ENCODE results near the gene PLCB3.

PLCB3 gene

GRCh38 chr11:64260147-64260708 lies 8.9 kb downstream of the PLCB3 start:
- no peak for DNase-seq (ENCODE audit: low read depth)
- H3K4me3 ChIP-seq (ENCODE audit: low read depth, low read length), result no peak overlapping the region

DNA sequence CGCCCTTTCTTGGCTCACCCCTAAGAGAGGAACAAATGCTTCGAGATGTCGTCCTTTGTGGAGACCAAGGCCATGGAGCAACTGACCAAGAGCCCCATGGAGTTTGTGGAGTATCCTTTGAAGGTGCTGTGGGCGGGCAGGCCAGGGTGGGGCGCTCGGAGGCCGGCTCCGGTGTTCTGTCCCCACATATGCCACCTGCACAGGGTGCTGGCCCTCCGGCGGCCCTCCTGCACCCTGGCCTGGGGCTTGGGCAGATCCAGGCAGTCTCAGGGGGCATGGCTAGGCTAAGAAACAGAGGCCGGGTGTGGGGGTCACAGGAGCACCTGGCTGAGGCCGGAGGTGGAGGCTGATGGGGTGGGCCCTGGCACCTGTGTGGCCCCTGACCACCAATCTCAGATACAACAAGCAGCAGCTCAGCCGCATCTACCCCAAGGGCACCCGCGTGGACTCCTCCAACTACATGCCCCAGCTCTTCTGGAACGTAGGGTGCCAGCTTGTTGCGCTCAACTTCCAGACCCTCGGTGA lies 10.3 kb downstream of the PLCB3 start:
- no peak for DNase-seq (ENCODE audit: low read depth)
- H3K4me3 ChIP-seq (ENCODE audit: low read depth, low read length), result no peak overlapping the region

- no peak overlapping the region for H3K4me3 ChIP-seq (ENCODE audit: low read depth, low read length)
- no peak for DNase-seq (ENCODE audit: low read depth)
These were observed 11.1 kb downstream of the PLCB3 start for GRCh38 chr11:64262271-64263002.

- H3K4me3 ChIP-seq (ENCODE audit: low read depth, low read length), result no peak overlapping the region
- no peak for DNase-seq (ENCODE audit: low read depth)
These were observed 12.0 kb downstream of the PLCB3 start for GRCh38 chr11:64263021-64263946.

DNA sequence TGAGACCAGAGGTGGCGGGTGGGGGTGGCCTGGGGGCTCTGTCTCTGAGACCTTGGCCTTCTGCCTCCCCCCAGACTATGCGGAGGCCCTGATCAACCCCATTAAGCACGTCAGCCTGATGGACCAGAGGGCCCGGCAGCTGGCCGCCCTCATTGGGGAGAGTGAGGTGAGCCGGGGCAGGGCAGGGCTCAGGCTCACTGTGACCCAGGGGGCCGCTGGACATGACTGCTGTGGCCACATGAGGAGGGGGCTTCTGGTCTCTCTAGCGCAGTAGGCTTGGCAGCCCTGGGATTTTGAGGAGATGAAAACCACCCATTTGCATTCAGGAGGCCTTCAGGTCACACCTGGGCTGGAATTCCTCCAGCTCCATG lies 12.6 kb downstream of the PLCB3 start:
- H3K4me3 ChIP-seq (ENCODE audit: low read depth, low read length), result no peak overlapping the region
- DNase-seq (ENCODE audit: low read depth), result no peak

DNA sequence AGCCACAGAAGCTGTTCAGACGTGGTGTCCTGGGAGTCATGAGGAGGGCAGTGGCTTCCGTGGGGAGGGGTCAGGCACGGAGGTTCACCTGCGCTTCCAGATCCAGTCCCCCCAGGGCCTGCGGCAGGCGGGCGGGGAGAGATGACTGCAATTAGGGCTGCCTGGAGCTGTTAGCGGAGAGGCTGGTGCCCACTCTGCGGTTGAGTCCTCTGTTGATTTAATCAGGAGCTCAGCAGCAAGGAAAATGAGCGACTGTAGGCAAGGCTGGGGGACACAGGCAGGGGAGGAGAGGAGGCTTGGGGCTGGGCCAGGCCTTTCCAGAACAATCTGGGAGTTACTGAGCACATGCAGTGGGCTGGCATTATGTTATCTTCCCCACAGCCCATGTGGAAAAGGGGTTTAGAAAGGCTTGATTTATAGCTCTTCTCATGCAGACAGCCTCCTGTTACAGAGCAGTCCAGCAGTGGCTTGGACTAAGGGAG lies 13.1 kb downstream of the PLCB3 start:
- DNase-seq (ENCODE audit: low read depth), result no peak

GRCh38 chr11:64265176-64266160 lies 14.1 kb downstream of the PLCB3 start:
- no peak overlapping the region for H3K4me3 ChIP-seq (ENCODE audit: low read depth, low read length)
- no peak for DNase-seq (ENCODE audit: low read depth)

More for the DNA sequence above, 13.1 kb downstream of the PLCB3 start:
- H3K4me3 ChIP-seq (ENCODE audit: low read depth, low read length), result no peak overlapping the region

DNA sequence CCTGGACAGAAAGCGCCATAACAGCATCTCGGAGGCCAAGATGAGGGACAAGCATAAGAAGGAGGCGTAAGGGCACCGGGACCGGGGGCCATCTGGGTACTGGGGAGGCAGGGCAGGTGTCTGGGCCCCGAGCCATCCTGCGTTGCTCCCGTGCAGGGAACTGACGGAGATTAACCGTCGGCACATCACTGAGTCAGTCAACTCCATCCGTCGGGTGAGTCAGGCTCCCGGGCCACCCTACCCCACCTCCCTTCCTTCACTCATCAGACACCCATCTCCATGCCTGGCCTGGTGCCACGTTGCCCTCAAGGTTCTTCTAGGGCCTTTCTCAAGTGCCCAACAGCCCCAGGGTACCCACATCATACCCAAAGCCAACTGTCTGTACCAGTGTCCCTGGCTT lies 15.0 kb downstream of the PLCB3 start:
- no peak for DNase-seq (ENCODE audit: low read depth)
- H3K4me3 ChIP-seq (ENCODE audit: low read depth, low read length), result no peak overlapping the region

DNA sequence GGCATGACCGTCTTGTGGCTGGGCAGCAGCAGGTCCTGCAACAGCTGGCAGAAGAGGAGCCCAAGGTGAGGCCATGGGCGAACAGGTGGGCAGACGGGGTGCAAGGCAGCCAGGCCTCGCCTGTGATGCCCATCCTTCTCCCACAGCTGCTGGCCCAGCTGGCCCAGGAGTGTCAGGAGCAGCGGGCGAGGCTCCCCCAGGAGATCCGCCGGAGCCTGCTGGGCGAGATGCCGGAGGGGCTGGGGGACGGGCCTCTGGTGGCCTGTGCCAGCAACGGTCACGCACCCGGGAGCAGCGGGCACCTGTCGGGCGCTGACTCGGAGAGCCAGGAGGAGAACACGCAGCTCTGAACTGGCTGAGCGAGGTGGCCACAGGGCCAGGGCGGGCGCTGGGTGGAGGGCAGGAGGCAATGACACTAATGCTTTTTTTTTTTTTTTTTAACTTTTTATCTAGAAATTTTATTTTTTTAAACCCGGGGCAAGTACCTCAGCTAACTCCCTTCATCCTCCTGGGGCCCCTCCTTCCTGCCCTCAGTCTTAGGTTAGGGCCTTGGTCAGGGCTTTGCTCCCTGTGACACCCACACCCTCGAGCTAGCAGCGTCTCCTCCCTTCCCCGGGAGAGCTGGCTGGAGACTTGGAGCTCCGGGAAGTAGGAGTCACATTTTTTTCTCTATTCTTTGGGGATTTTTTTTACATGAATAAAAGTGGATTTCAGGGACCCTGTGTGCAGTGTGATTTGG lies 16.0 kb downstream of the PLCB3 start:
- H3K4me3 ChIP-seq (ENCODE audit: low read depth, low read length), result no peak overlapping the region
- no peak for DNase-seq (ENCODE audit: low read depth)

- H3K4me3 ChIP-seq (ENCODE audit: low read depth, low read length), result peak overlapping the region; percentile 71
- DNase-seq (ENCODE audit: low read depth), result no peak
These were observed 16.9 kb downstream of the PLCB3 start for GRCh38 chr11:64268025-64268892.

- no peak for DNase-seq (ENCODE audit: low read depth)
- peak overlapping the region; percentile 71 for H3K4me3 ChIP-seq (ENCODE audit: low read depth, low read length)
These were observed 17.7 kb downstream of the PLCB3 start for GRCh38 chr11:64268893-64269539.

DNA sequence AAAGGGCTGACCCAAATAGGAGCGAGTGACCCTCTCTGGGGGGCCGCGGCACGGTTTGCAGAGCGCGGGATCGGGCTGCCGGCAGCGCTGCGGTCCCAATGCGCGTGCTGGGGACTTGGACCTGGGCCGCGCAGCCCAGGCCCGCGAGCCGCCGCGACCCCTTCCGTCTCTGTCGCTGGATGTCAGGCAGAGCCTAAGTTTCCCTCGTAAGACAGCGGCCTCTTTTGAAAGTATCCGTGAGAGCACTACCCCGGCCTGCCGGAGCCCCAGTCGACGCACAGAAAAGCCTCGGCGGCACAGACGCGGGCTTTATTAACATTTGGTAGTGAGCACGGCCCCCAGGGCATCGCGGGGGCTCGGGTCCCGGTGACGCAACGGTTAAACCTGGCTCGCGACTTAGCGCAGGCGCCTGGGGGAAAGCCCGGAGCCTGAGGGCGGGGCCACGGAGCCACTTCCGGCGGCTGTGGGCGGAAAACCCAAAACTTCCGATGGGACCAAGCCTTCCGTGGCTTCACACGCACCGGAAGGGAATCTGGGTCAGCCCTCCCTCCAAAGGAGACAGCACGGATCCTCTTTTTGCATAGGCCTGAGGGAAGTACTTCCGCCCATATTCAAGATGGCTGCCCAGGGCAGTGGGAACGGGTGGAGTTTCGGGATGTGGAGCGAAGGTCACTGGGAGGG lies 18.4 kb downstream of the PLCB3 start:
- H3K4me3 ChIP-seq (ENCODE audit: low read depth, low read length), result peak overlapping the region; percentile 71
- DNase-seq (ENCODE audit: low read depth), result peak; percentile 99

GRCh38 chr11:64275031-64275800 lies 23.9 kb downstream of the PLCB3 start:
- DNase-seq (ENCODE audit: low read depth), result no peak
- H3K4me3 ChIP-seq (ENCODE audit: low read depth, low read length), result no peak overlapping the region

DNA sequence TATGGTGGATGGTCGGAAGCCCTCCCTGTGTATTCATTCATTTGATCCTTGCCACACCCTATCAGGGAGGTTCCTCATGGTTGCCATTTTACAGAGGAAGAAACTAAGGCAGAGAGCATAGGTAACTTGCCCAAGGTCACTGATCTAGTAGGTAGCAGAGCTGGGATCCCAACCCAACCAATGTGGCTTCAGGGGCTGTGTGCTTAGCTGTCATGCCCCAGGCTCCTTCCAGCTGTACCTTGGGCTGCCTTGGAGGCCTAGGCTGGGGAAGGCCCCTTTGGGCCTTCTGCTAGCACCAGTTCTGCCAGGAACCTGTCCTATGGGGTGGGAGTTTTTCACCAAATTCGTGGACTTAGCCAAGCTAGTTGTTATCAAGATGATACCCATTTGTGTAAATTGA lies 24.5 kb downstream of the PLCB3 start:
- no peak for DNase-seq (ENCODE audit: low read depth)
- H3K4me3 ChIP-seq (ENCODE audit: low read depth, low read length), result no peak overlapping the region

GRCh38 chr11:64276653-64277431 lies 25.5 kb downstream of the PLCB3 start:
- no peak overlapping the region for H3K4me3 ChIP-seq (ENCODE audit: low read depth, low read length)
- no peak for DNase-seq (ENCODE audit: low read depth)

Measured in skeletal muscle cell (primary cell).